Activated T-cell treated with anti-CD3 and anti-CD28 coated beads, Interleukin-2, amount 50 U/mL, for 1 hour (primary cell): ENCODE data around the gene PFDN6.
"Not testable (repeated sequence)": the region's sequence is repeated elsewhere in the genome, so short reads cannot be mapped to it uniquely, and the experiment has no call there.

ENCODE experiments used
- DNase-seq: peaks from one replicate; pipeline ENCODE4 v3.0.0-alpha.2; 2020

Gene PFDN6

GRCh38 chr6:33288921-33289783 lies at the start of gene PFDN6, which contains the start of gene WDR46:
Gene PFDN6 (plus strand): TSS chr6:33289601. CDS start chr6:33289857, 256 bp downstream.
Gene WDR46 (minus strand): TSS chr6:33289239. CDS start chr6:33289170, 69 bp downstream.
- DNase-seq = peak; percentile 80

GRCh38 chr6:33241968-33242367 lies 47.4 kb upstream of the PFDN6 start:
- no peak for DNase-seq

- no peak for DNase-seq
Observed at GRCh38 chr6:33243476-33243875, 45.9 kb upstream of the PFDN6 start.

- DNase-seq = peak; percentile 93
Observed at GRCh38 chr6:33247977-33248642, 41.3 kb upstream of the PFDN6 start.

GRCh38 chr6:33248643-33248931 lies 40.8 kb upstream of the PFDN6 start:
- no peak for DNase-seq

- DNase-seq = peak; percentile 94
Observed at GRCh38 chr6:33248932-33249731, 40.3 kb upstream of the PFDN6 start.

- DNase-seq = no peak
Observed at GRCh38 chr6:33249732-33250630, 39.4 kb upstream of the PFDN6 start.

GRCh38 chr6:33250731-33251130 lies 38.7 kb upstream of the PFDN6 start:
- no peak for DNase-seq

- no peak for DNase-seq
Observed at GRCh38 chr6:33251395-33252012, 37.9 kb upstream of the PFDN6 start.

- no peak for DNase-seq
Observed at GRCh38 chr6:33252759-33253158, 36.6 kb upstream of the PFDN6 start.

- no peak for DNase-seq
Observed at GRCh38 chr6:33254591-33254990, 34.8 kb upstream of the PFDN6 start.

GRCh38 chr6:33259032-33259431 lies 30.4 kb upstream of the PFDN6 start:
- DNase-seq = no peak

- not testable (repeated sequence) for DNase-seq
Observed at GRCh38 chr6:33262490-33262889, 26.9 kb upstream of the PFDN6 start.

- no peak for DNase-seq
Observed at GRCh38 chr6:33264015-33264414, 25.4 kb upstream of the PFDN6 start.

- DNase-seq = no peak
Observed at GRCh38 chr6:33271117-33271467, 18.3 kb upstream of the PFDN6 start.

- DNase-seq = peak; percentile 89
Observed at GRCh38 chr6:33271468-33272274, 17.7 kb upstream of the PFDN6 start, which contains the start of the genes RPS18 and VPS52. Gene RPS18 (plus strand): TSS chr6:33272075. CDS start chr6:33272120, 45 bp downstream. Gene VPS52 (minus strand): TSS chr6:33271876. CDS start chr6:33271675, 201 bp downstream.

GRCh38 chr6:33272275-33273128 lies 16.9 kb upstream of the PFDN6 start:
- no peak for DNase-seq

- DNase-seq = no peak
Observed at GRCh38 chr6:33273129-33273923, 16.1 kb upstream of the PFDN6 start.
